Activated T-cell treated with anti-CD3 and anti-CD28 coated beads, Interleukin-2, amount 50 U/mL, for 1 hour (primary cell): ENCODE data around the gene INPP4A.
A peak's percentile ranks its signal among the peaks of the same experiment; 100 is the strongest.

Experiments used
- DNase-seq: peaks from one replicate; pipeline ENCODE4 v3.0.0-alpha.2; 2020

INPP4A gene

DNA sequence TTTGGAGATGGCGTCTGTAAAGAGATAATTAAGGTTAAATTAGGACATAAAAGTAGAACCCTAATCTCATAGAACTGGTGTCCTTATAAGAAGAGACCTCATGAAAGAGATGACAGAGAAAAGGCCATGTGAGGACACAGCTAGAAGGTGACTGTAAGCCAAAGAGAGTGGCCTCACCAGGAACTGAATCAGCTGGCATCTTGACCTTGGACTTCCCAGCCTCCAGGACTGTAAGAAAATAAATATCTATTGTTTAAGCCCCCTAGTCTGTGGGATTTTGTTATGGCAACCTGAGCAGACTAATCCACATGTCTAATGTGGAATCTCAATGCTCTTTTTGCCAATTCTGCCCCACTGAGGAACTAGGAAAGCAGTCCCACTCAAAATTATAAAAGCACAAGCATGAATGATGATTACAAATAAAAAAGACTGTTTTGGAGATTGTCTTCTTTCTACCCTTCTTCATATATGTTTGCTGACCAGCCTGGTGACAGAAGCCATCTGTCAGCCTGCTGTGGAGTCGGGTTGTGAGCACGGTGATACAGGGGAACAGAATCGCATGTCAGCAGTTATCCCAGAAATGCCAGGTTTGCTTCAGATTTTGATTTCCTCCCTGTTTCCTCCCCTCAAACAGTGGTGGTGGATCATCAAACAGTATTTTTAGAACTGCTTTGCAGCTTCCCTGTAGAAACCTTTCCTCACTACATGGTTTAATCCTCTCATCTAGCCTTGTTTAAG is 54.2 kb downstream of the INPP4A start:
- DNase-seq: no peak

DNA sequence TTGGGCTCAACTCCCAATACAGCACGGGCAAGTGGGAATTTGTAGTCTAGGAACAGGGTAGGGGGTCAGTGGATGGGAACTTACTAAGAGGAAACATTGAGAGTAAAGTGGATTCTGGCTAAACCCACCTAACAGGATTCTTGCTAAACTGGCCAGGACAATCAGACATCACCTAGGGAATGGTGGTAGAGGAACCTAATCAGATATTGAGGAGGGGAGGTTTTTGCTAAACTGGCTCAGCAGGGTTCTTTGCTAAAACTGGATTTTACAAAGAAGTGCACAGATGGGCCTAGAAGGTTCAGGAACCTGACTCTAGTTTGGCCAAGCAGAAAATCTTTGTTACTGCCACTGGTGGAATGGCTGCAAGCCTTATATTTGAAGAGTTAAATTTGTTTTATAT is 55.9 kb downstream of the INPP4A start:
- no peak for DNase-seq

DNA sequence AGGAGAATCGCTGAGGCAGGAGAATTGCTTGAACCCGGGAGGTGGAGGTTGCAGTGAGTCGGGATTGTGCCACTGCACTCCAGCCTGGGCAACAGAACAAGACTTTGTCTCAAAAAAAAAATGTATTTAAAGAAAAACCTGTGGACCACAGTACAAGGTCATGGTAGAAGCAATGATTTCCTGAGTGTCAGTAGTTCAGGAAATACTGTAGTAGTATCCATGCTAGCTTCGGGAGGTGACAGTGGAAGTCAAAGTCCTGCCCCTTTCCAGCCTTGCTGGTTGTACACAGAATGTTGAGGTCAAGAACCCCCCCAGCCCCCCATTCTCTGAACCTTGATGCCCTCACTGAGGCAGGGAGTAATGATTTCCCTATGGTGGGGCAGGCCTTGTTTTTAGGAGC is 56.6 kb downstream of the INPP4A start:
- no peak for DNase-seq

DNA sequence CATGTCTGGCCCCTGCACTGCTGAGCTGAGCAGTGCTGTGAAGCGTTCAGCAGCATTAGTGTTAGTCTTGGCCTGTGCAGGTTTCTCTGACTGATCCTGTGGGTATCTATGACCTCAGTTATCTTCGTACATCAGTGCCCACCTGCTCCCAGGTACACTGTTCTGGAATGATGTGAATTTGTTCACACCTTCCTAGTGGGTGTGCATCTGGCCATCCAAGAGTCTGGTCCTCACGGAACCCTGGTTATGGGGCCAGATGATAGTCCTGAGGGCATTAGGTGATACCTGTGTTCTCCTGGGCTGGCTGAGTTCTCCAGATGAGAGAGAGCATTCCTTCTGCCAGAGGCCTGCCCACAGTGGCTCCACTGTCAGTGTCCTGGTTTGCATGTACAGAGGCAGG is 57.2 kb downstream of the INPP4A start:
- DNase-seq: no peak

DNA sequence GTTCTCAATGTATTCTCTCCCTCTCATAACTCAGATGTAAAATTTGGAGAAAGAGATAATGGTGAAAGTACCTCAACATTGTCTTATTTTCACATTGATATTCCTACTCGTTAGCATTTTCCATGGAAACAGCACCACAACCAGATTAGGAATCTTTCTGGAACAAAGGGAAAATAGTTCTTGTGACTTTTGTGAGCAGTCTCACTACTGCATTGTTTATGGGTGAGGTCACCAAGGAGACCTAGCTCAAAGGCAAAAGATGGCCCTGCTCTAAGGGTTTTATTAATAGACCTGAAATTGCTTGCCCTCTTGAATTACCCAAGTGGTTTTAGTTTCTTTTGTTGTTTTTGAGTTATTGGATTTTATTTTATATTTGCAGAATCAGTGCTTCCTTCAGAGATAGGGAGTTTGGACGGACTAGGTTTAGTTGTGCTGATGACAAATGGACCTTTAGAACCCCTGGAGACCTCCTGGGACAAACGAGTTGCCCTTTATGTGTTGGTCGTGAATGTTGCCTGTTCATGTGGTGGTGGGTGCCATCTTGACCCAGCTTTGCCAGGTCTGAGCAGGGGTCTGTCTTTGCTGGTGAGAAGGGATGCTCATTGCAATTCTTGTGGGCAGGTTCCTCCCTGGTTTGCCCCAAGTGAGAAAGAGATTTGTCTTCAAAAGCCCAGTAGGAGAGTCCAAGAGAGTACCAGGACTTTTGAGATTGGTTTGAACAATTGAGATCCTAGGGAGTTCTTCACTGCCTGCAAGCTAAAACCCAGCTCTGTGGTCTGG is 58.1 kb downstream of the INPP4A start:
- no peak for DNase-seq

DNA sequence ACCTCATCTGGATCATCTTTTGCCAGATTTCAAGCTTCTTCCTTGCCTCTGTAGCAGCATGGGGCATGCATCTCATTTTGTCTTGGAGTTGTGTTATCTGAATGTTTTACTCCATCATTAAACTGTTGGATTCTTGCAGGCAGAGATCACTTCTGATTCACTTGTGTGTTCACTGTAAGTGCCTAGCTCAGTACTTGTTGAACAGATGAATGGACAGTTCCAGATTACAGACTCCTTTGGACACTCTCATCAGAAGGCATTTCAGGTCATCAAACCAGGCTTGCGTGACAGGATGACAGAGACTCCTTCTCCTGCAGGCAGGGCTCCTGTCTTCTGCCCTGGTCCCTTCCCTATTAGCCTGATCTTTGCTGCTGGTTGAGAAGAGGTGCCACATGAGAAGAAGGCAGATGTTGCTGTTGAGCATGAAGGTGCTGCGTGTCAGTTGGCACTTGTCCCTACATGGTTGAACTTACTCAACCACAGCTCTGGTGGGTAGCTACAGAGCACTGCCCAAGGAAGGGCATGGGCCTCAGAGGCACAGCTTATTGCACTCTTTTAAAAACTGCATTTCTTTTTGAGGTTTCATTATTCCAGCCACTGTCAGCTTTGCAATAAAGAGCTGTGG is 58.9 kb downstream of the INPP4A start:
- DNase-seq: no peak

DNA sequence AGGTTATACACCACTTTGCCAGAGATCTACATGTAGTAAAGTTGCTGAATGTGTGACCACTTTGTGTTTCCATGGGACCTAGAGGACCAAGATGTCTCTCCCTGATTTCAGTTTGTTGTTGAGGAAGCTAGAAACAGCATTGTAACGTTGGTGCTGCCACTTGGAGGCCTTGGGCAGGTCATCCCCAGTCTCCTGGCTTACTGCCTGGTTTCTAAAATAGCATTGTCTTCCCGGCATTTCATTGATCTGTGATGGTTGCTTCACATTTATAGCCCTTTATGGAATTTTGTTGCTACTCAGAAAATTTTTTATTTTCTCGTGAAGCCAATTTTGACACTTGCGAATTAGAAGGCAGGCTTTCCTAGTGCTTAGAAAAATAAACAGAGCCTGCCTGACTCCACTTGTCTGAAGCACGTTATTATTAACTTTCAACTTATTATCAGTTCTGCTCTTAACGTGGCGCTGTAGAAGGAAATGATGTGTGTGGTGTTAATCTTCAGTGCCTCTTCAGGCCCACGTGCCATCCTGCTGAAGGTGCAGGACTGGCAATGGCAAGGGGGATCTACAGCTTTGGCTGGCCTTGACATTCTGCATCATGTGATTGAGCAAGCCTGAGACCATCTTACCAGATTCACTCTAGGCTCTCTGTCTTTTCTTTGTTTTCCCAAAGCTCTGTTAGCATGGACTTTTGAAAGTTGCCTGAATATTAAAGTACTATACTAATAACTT is 59.9 kb downstream of the INPP4A start:
- DNase-seq: no peak

DNA sequence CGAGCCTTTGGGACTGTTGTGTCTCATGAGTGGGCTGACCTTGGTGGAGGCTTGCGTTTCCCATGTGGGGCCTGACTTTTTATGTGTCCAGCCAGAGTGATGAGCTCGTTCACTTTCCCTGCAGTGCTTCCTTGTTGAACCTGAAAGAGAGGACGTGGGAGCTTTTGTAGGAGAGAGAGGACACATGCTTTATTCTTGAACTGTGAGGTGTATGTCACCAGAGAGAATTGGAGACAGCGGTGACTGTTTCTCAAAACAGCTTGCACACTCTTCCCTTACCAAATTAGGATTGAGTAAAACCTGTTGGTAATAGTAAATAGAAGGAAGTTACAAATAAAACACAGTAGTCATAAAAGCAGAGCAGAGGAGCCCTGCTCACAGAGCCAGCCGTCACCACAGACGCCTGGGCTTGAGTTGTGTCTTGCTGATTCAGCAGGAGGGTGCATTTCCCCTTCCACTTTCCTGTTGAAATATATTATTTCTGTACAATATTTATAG is 60.7 kb downstream of the INPP4A start:
- DNase-seq: peak; percentile 47

DNA sequence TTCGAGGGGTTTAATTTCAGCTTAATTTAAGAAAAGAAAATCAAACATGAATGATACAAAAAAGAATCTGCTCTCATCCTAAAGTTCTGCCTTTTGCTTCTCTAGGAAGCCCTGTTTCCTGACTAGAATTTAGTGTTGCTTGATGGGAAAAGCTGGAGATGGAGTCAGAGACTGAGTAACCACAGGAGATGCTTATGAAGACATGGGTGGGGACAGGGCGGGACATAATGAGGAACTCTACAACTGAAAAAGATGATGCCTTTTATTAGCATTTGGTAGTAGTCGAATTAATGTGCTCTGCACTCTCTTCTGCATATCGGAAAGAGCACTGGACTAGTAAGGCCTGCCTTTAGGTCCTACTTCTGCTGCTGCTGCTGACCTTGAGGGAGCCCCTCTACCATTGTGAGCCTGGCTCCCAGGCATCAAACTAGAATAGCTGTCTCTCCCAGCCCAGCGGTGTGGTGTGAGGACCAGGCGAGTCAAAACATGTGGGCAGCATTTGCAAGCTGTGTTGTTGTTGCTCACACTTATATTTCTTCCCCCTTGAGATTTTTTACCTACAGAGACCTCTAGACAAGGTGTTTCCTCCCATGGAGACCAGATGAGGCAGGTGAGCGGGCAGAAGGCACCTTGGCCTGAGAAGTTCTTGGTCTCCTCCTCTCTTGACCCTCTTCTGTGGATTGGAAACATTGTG is 61.5 kb downstream of the INPP4A start:
- DNase-seq: no peak

DNA sequence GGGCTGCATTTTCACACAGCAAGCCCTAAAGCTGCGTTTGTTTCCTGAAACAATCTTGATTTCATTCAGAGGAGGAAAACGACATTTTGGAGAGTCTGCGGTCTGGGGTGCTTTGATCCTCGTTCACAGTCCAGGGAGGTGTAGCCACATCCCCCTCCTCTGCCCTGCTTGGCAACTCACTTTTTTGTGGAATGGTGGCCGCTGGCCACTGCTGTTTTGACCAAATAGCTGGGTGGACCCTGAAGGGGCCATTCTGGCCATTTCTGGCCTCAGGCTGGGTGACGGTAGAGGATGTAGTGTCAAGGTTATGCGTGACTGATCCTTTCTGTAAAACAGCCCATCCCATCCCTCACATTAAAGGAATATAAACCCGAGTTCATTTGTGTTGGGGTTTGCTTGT is 62.2 kb downstream of the INPP4A start:
- no peak for DNase-seq

DNA sequence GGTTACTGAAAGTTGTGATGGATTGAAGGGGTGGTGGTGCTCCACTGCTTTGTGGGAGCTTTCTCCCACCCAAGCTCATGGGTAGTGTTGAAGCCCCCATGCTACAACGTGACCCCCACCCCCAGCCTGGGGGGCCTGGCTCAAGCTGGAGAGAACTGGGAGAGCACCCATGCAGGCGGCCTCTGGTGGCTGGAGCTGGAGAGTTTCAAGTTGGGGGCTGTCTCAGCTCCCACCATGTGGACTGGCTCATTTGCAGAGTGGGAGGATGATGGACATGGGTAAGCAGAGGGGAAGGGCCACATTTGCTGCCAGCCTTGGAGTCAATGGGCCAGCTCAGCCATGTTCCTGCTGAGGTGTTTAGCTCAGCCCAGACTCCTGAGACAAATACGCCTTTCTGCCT is 62.8 kb downstream of the INPP4A start:
- DNase-seq: no peak

DNA sequence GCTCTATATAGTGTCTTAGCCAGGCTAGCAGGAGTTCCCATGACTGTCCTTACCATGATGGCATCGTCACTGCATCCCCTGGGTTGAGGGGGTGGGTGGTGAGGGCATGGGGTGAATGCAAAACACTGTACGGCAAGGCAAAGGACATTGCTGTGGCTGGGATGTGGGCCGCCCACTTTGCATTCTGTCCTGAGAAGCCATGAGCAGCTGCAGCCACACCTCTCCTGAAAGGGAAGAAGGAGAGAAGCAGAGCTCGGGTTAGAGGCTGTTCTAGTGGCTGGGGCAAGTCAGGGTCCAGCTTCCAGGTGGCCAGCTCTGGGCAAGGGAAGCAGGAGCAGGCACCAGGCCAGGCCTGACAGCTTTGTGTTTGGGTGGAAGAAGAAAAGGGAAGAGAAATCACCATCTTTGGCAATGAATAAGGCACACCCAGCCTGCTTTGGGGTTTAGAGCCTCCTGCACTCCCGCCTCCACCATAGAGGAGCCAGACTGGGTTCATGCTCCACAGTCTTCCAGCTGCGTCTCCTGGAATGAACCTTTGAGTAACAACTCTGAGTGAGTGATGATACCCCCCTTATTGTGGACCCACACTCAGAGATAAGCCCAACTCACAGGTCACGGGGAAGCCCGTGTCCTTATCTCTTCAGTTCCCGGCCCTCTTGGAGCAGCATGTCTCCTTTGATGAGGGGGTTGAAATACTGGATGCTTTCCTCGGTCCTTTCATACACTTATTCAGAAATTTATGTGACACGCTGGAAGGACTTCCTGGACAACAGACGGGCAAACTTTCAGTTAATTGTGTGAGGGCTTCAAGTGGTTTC is 63.4 kb downstream of the INPP4A start:
- no peak for DNase-seq

DNA sequence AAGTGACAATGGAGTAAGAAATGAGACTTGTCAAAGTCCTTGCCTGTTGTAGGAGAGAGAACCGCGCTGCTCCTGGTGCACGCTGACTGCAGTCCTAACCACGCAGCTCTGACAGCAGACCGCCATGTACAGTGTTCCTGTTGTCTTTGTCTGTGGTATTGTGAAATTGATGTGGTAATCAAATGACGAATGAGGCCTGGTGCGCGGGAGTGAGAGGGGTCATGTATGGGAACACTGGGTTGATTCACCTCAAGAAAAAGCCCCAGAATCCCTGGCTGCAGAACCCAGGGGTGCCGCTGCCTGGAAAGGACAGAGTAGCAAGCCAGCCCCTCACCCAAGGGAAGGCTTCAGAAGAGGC is 64.0 kb downstream of the INPP4A start:
- DNase-seq: peak; percentile 47

DNA sequence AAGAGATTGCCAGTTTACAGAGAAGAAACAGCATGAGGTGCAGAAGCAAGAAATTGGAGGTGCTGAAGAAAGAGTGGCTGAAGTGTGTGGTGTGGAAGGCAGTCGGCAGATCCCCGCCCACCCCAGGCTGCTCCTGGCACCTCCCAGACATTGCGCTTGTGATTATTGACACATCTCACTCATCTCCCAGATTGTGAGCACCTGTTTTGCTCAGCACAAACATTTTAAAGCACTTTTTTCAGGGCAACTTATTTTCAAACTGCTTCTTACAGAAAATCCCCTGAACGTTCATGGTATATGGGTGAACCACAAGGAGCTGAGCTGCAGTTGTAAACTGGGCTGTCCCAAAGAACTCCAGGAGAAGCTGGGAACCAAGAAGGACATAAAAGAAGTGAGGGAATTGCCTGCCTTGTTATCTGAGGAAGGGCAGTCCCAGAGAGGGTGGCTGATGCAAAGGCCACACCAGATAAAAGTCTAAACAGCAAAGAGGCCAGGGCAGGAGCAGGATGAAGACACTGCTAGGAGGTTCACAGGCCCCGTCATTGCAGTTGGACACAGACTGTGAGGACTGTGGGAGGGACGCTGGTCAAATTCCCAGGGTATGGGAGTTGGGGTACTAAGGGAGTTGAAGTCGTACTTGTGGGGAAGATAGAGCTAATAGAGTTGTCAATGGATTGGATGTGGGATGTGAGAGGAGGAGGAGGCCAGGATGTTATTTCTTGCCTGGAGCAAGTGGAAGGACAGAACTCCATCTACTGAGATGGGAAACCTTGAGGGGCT is 65.1 kb downstream of the INPP4A start:
- no peak for DNase-seq

DNA sequence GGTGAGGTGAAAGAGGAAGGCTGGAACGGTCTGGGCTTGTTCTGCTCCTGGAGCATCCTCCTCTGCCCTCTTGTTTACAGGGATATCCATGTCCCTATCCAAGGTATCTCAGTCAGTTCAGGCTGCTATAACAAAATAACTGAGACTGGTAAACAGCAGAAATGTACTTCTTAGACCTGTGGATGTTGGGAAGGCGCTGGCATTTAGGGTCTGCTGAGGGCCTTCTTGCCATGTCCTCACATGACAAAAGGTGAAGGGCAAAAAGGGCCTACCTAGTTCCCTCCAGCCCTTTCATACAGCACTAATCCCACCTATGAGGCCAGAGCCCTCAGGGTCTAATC is 65.6 kb downstream of the INPP4A start:
- no peak for DNase-seq

DNA sequence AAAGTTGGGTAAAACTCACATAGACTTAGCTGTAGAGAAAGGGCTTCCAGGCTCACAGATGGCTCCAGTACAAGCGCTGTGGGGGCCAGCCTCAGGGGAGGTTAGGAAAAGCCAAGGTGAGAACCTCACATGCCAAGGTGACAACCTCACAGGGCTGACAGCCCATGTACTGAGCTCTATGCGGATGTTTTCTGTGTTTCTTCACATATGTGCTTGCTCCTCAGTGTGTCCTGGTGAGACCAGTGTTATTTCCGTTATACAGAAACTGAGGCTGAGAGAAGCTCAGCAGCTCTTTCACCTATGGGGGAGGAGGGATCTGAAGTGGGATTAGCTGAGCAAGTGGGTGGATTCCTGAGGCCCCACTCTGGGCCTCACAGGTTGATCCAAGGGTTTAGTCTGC is 67.3 kb downstream of the INPP4A start:
- DNase-seq: no peak

DNA sequence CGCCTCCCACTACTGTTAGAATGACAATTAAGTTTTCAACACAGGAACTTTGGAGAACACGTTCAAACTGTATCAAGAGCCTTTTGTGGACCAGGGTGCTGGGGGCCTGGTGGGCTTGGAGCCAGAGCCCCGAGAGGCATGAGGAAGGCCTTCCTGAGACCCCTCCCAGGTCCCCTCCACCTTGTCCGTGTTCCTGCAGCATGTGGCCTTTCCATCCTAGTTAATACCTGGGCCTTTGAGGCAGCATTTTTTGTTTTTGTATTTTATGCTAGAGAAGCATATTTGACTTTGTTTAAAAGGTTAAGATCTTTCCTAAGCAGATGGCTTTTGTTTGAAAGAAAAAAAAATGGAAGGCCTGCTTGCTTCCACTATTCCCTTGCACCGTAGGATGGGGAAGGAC is 68.0 kb downstream of the INPP4A start:
- DNase-seq: no peak

DNA sequence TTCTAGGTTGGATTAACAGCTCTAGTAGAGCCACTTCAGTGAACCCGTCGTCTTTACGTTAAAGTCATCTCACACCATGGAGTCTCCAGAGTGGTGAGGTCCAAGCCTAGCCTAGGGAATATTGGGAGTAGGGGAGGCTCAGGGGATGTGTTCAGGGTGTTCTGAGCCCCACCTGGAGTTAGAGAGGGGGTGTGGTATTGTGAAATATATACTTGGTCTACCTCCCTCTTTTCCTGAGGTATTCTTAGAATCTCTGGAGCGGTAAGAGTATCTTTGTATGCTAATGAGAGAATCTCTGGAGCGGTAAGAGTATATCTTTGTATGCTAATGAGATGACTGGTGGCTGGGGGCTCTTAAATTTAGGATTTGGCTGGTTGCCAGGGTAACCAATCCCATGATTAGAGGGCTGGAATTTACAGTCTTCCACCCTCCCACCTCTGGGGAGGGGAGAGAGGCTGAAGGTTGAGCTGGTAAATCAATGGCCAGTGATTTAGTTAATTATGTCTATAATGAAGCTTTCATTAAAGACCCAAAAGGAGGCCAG is 69.5 kb downstream of the INPP4A start:
- no peak for DNase-seq

DNA sequence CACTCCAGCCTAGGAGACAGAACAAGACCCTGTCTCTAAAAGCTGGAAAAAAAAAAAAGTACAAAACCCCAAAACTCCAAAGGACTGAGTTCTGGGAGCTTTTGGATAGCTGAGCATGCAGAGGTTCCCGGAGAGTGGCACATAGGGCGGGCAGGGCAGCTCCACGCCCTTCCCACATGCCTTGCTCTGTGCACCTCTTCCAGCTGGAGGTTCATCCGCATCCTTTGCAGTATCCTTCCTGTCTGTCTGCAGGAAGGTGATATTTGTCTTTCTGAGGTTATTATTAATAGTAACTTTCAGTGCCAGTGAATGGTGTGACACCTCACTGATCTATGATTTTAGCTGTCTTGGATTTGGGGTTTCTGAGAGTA is 70.2 kb downstream of the INPP4A start:
- DNase-seq: no peak

DNA sequence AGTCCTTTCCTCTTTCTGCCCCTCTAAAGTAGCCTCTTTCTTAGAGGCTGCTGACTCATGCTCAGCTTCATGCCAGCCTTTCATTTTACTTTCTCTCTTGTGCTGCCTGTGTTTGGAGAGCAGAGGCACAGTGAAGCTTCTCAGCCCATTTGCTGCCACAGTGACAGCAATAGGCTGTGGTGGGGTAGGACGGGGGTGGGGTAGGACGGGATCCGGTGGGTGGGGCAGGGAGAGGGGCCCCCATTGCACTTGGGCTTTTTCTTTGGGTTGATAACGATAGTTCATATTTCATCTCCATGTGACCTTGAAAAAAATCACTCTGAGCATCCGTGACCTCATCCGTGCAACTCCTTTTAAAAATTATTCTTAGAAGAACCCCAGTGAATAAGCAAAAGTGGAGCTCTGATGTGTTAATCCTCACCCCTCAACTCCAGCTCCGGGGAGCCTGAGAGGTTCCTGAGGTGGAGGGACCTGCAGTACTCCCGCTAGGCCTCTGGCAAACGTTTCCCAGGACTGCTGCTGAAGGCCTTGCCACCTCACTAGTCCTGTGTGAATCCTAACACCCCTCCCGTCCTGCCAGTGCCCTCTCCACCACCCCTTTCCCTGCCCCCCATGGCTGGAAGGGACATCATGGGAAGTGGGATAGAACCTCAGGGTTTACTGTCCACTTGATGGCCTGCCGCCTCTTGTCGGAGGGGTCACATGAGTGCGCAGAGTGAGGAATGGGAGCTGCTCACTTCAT is 70.8 kb downstream of the INPP4A start:
- no peak for DNase-seq
